ENCODE data around the gene ABCF2. TPM values are rescaled to one million over a fixed set of nuclear protein-coding genes. Genes with fewer than 3 reads are reported as not detected.

The ABCF2 gene
- total RNA-seq, 2 experiments from 2014 or later: 48.4 to 49.0 TPM

GRCh38 chr7:151265351-151265931, 38.4 kb upstream of the ABCF2 start:
- no peak overlapping the region for H3K4me3 Mint-ChIP-seq
- no peak overlapping the region for H3K27ac Mint-ChIP-seq
- DNase-seq (no peak), ATAC-seq (no peak)
- no peaks in the 10 kb centered on the region for H3K4me1 Mint-ChIP-seq
- ChIA-PET CTCF (no interaction called here), POLR2A (no interaction called here)
- H3K27me3 Mint-ChIP-seq: peaks cover 4% of the 10 kb centered on the region
- no peaks in the 10 kb centered on the region for H3K9me3 Mint-ChIP-seq (ENCODE audit: low read depth)
- H3K36me3 Mint-ChIP-seq (ENCODE audit: low read depth): no peaks in the 10 kb centered on the region
- intact Hi-C loops (cut with DNase I, micrococcal nuclease): no loop called here

- no peaks in the 10 kb centered on the region for H3K36me3 Mint-ChIP-seq (ENCODE audit: low read depth)
- H3K27ac Mint-ChIP-seq: no peak overlapping the region
- H3K9me3 Mint-ChIP-seq (ENCODE audit: low read depth): no peaks in the 10 kb centered on the region
- DNase-seq (no peak), ATAC-seq (no peak)
- intact Hi-C loops (cut with DNase I, micrococcal nuclease): no loop called here
- no peak overlapping the region for H3K4me3 Mint-ChIP-seq
- CTCF ChIA-PET: no interaction called here
- no peaks in the 10 kb centered on the region for H3K4me1 Mint-ChIP-seq
- peaks cover 4% of the 10 kb centered on the region for H3K27me3 Mint-ChIP-seq
- POLR2A ChIA-PET: no interaction called here
Measured at GRCh38 chr7:151264615-151265014, 37.6 kb upstream of the ABCF2 start.

GRCh38 chr7:151261529-151261928, 34.5 kb upstream of the ABCF2 start:
- Mint-ChIP-seq H3K9me3 (ENCODE audit: low read depth) (no peaks in the 10 kb centered on the region), H3K27ac (no peak overlapping the region)

GRCh38 chr7:151260883-151261282, 33.9 kb upstream of the ABCF2 start:
- H3K4me1 Mint-ChIP-seq: no peaks in the 10 kb centered on the region
- H3K27me3 Mint-ChIP-seq: peaks cover 16% of the 10 kb centered on the region
- intact Hi-C loops (cut with DNase I, micrococcal nuclease): no loop called here
- H3K4me3 Mint-ChIP-seq: no peak overlapping the region
- ATAC-seq: no peak
- CTCF ChIA-PET: interaction anchor here (0.7 to 1.0 kb wide), 2 partner anchors 24 to 236 kb away, joined by 3 read pairs; no protein-coding TSS in a partner anchor
- H3K9me3 Mint-ChIP-seq (ENCODE audit: low read depth): no peaks in the 10 kb centered on the region
- DNase-seq: no peak
- H3K27ac Mint-ChIP-seq: no peak overlapping the region
- POLR2A ChIA-PET: interaction anchor here (0.5 to 1.0 kb wide), 2 partner anchors 16 to 25 kb away, joined by 3 to 10 read pairs; no protein-coding TSS in a partner anchor
- no peaks in the 10 kb centered on the region for H3K36me3 Mint-ChIP-seq (ENCODE audit: low read depth)

More at GRCh38 chr7:151261529-151261928, 34.5 kb upstream of the ABCF2 start:
- Mint-ChIP-seq H3K4me1 (no peaks in the 10 kb centered on the region), H3K27me3 (peaks cover 13% of the 10 kb centered on the region), H3K4me3 (no peak overlapping the region), H3K36me3 (ENCODE audit: low read depth) (no peaks in the 10 kb centered on the region)
- DNase-seq: no peak
- ChIA-PET CTCF (interaction anchor here (0.6 to 1.1 kb wide), 3 partner anchors 17 to 815 kb away, joined by 3 to 5 read pairs (median 3); no protein-coding TSS in a partner anchor), POLR2A (interaction anchor here (1.0 kb wide), 1 partner anchor 15 kb away, joined by 10 read pairs; no protein-coding TSS in a partner anchor)
- intact Hi-C loops (cut with DNase I, micrococcal nuclease): no loop called here
- ATAC-seq: no peak

- intact Hi-C loops (cut with DNase I, micrococcal nuclease): no loop called here
- Mint-ChIP-seq H3K9me3 (ENCODE audit: low read depth) (no peaks in the 10 kb centered on the region), H3K27me3 (peaks cover 19% of the 10 kb centered on the region), H3K4me3 (no peak overlapping the region), H3K36me3 (ENCODE audit: low read depth) (no peaks in the 10 kb centered on the region), H3K4me1 (no peaks in the 10 kb centered on the region), H3K27ac (no peak overlapping the region)
- ChIA-PET POLR2A (no interaction called here), CTCF (interaction anchor here (1.0 to 1.1 kb wide), 2 partner anchors 25 to 93 kb away, joined by 3 read pairs; no protein-coding TSS in a partner anchor)
- ATAC-seq (no peak), DNase-seq (no peak)
Measured at GRCh38 chr7:151260471-151260870, 33.5 kb upstream of the ABCF2 start.

- Mint-ChIP-seq H3K4me3 (no peak overlapping the region), H3K27me3 (peaks cover 27% of the 10 kb centered on the region), H3K36me3 (ENCODE audit: low read depth) (no peaks in the 10 kb centered on the region), H3K4me1 (no peaks in the 10 kb centered on the region), H3K27ac (no peak overlapping the region), H3K9me3 (ENCODE audit: low read depth) (no peaks in the 10 kb centered on the region)
- CTCF ChIA-PET: interaction anchor here (0.7 kb wide), 1 partner anchor 1142 kb away, joined by 3 read pairs; no protein-coding TSS in a partner anchor
- DNase-seq (no peak), ATAC-seq (no peak)
- POLR2A ChIA-PET: no interaction called here
- intact Hi-C loops (cut with DNase I, micrococcal nuclease): no loop called here
Measured at GRCh38 chr7:151257990-151258389, 31.0 kb upstream of the ABCF2 start.

GRCh38 chr7:151256410-151257045, 29.5 kb upstream of the ABCF2 start:
- Mint-ChIP-seq H3K36me3 (ENCODE audit: low read depth) (no peaks in the 10 kb centered on the region), H3K4me1 (peaks cover 3% of the 10 kb centered on the region), H3K27me3 (peaks cover 37% of the 10 kb centered on the region), H3K9me3 (ENCODE audit: low read depth) (no peaks in the 10 kb centered on the region), H3K4me3 (no peak overlapping the region), H3K27ac (no peak overlapping the region)
- ATAC-seq (no peak), DNase-seq (no peak)
- intact Hi-C loops (cut with DNase I, micrococcal nuclease): no loop called here
- CTCF ChIA-PET: interaction anchor here (0.6 to 1.4 kb wide), 5 partner anchors 13 to 87 kb away, joined by 3 to 6 read pairs (median 3); no protein-coding TSS in a partner anchor
- POLR2A ChIA-PET: no interaction called here

GRCh38 chr7:151255390-151255789, 28.4 kb upstream of the ABCF2 start:
- intact Hi-C loops (cut with DNase I, micrococcal nuclease): no loop called here
- ATAC-seq: no peak
- POLR2A ChIA-PET: no interaction called here

GRCh38 chr7:151254851-151255250, 27.8 kb upstream of the ABCF2 start:
- ATAC-seq: no peak
- ChIA-PET CTCF (no interaction called here), POLR2A (no interaction called here)
- no peaks in the 10 kb centered on the region for H3K36me3 Mint-ChIP-seq (ENCODE audit: low read depth)
- peaks cover 51% of the 10 kb centered on the region for H3K27me3 Mint-ChIP-seq
- no peak for DNase-seq
- no peak overlapping the region for H3K4me3 Mint-ChIP-seq
- peaks cover 7% of the 10 kb centered on the region for H3K4me1 Mint-ChIP-seq
- no peaks in the 10 kb centered on the region for H3K9me3 Mint-ChIP-seq (ENCODE audit: low read depth)
- intact Hi-C loops (cut with DNase I, micrococcal nuclease): no loop called here
- no peak overlapping the region for H3K27ac Mint-ChIP-seq

More at GRCh38 chr7:151255390-151255789, 28.4 kb upstream of the ABCF2 start:
- CTCF ChIA-PET: interaction anchor here (0.6 to 1.4 kb wide), 2 partner anchors 12 to 235 kb away, joined by 3 to 6 read pairs; no protein-coding TSS in a partner anchor
- H3K27me3 Mint-ChIP-seq: peaks cover 46% of the 10 kb centered on the region
- H3K36me3 Mint-ChIP-seq (ENCODE audit: low read depth): no peaks in the 10 kb centered on the region
- peaks cover 7% of the 10 kb centered on the region for H3K4me1 Mint-ChIP-seq
- H3K9me3 Mint-ChIP-seq (ENCODE audit: low read depth): no peaks in the 10 kb centered on the region
- DNase-seq: no peak
- H3K4me3 Mint-ChIP-seq: no peak overlapping the region
- H3K27ac Mint-ChIP-seq: no peak overlapping the region

- DNase-seq: no peak
- H3K9me3 Mint-ChIP-seq (ENCODE audit: low read depth): no peaks in the 10 kb centered on the region
- no peak overlapping the region for H3K4me3 Mint-ChIP-seq
- intact Hi-C loops (cut with DNase I, micrococcal nuclease): no loop called here
- no peaks in the 10 kb centered on the region for H3K36me3 Mint-ChIP-seq (ENCODE audit: low read depth)
- ATAC-seq: no peak
- no peak overlapping the region for H3K27ac Mint-ChIP-seq
- H3K4me1 Mint-ChIP-seq: peaks cover 11% of the 10 kb centered on the region
- CTCF ChIA-PET: interaction anchor here (0.5 kb wide), 1 partner anchor 71 kb away, joined by 3 read pairs; no protein-coding TSS in a partner anchor
- peaks cover 54% of the 10 kb centered on the region for H3K27me3 Mint-ChIP-seq
- POLR2A ChIA-PET: no interaction called here
Measured at GRCh38 chr7:151254316-151254715, 27.3 kb upstream of the ABCF2 start.

- intact Hi-C loops (cut with DNase I, micrococcal nuclease): no loop called here
- Mint-ChIP-seq H3K36me3 (ENCODE audit: low read depth) (no peaks in the 10 kb centered on the region), H3K27me3 (peaks cover 60% of the 10 kb centered on the region), H3K27ac (no peak overlapping the region), H3K4me3 (no peak overlapping the region), H3K9me3 (ENCODE audit: low read depth) (no peaks in the 10 kb centered on the region), H3K4me1 (peaks cover 17% of the 10 kb centered on the region)
- ATAC-seq (no peak), DNase-seq (no peak)
- ChIA-PET POLR2A (no interaction called here), CTCF (interaction anchor here (0.6 to 1.1 kb wide), 3 partner anchors 10 to 188 kb away, joined by 3 read pairs; no protein-coding TSS in a partner anchor)
Measured at GRCh38 chr7:151252961-151253711, 26.1 kb upstream of the ABCF2 start.

Measured in activated CD4-positive, alpha-beta T cell treated with anti-CD3 and anti-CD28 coated beads for 36 hours (primary cell).